HL-60/S4 (cell line): Measurements from ENCODE around the gene CRKL.
"Not testable (repeated sequence)": the region's sequence is repeated elsewhere in the genome, so short reads cannot be mapped to it uniquely, and the experiment has no call there.

Source experiments
- in situ Hi-C: fragments of 300-500 bp; cut with MboI; formaldehyde crosslinking; loops from 2 replicates; pipeline ENCODE4 v1.14.3; 2022; ENCODE audit warnings: low sequenced_read_pairs

The CRKL gene

DNA sequence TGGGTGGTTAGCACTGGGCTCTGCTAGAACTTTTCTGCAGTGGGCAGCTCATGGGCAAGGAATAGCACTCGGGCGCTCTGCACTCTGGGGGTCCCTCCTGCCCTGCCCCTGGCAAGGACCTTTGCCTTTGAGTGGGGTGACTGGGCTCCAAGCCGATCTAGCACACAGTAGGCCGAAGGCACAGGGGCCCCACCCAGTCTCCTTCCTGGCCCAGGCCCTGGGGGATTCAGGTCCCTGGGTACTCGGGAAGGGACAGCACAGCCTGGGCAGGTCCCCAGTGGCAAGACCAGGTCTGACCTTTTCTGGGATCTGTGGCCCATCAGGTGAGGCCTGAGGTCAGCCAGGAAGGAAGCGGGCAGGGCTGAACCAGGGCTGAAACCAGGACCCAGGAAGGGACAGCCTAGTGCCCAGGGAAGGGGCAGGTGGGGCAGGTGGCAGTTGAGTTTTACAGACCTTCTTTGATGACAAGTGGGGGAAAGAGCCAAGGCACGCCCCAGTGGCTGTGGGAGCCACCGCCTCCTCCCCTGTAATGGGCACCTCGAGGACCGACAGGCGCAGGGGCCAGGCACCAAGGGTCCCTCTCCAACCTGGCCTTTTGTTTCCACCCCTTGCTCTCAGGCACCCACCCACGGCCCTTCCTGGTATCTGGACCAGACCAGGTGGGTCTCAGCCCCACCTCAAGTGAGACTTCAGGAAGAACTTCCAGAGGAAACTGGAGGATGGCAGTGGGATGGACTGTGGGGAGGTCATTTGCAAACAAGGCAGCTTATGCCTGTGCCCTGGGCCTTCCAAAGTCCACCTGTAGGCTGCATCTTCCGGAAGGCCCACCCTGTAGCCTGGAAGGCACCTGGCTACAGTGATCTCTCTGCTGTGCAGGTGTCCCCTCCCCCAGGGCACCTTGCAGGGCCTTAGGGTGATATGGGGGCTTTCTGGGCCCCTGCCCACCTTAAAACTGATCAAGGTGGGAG, 49.0 kb downstream of the CRKL start:
- in situ Hi-C loops: no loop called here

DNA sequence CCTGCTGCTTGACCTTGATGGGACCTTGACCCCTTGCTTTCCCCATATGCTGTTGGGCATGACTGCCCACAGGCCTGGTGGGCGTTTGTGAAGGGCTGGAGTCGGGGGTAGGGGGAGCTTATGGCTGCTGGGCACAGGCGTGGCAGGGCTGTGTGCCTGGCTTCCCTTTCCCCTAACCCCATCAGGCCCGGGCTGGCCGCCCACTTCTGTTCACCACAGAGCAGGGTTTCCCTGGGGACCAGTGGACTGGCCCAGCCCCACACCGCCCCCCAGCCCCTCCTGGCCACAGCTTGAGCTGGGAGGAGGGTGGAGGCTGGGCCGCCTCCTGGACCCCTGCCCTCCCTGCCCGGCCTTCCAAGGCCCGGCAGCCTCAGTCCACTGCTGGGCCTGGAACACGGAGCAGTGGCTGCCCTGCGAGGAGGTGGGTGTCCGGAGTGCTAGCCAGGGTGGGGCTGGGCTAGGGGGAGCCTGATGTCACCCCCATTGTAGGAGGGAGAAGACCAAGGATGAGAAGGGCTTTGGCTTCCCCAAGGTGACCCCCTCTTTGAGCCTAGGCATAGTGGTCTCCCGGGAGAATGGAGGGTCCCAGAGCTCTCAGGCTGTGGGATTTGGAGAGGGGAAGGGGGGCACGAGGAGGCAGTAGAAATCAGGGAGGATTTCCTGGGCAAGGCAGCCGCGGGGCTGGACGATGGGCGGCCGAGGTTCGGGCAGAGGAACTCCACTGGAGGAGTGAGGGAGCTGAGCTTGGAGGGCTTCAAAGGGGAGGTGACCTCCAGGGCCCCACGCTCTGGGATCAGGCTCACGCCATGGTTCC, 49.9 kb downstream of the CRKL start, which contains the start of gene AIFM3:
AIFM3 (plus strand) TSS at position 373 of the 814 bp plus-strand sequence. CDS start 690 bp downstream, outside the sequence.
- in situ Hi-C loops: no loop called here

DNA sequence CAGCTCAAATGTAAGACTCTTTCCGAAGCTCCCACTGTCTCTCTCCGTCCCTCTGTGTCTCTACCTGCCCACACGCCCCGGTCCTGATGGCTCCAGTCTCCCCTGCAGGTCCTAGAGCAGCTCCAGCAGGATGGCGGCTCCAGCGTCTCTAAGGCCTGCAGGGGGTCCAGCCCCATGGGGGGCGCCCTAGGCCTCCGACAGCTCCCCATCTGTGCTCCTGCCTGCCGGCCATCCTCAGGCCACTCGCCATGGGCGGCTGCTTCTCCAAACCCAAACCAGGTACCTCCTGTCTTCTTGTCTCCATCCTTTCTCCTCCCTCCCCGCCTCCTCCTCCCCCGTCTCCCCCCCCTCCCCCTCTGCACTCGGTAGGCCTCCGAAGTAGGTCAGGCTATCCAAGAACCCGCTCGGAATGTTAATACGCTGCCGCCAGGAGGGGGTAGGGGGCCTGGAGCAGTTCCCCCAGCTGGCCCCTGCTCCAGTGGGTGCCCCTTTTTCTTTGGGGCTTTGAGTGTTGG, 50.5 kb downstream of the CRKL start:
- in situ Hi-C loops: no loop called here

DNA sequence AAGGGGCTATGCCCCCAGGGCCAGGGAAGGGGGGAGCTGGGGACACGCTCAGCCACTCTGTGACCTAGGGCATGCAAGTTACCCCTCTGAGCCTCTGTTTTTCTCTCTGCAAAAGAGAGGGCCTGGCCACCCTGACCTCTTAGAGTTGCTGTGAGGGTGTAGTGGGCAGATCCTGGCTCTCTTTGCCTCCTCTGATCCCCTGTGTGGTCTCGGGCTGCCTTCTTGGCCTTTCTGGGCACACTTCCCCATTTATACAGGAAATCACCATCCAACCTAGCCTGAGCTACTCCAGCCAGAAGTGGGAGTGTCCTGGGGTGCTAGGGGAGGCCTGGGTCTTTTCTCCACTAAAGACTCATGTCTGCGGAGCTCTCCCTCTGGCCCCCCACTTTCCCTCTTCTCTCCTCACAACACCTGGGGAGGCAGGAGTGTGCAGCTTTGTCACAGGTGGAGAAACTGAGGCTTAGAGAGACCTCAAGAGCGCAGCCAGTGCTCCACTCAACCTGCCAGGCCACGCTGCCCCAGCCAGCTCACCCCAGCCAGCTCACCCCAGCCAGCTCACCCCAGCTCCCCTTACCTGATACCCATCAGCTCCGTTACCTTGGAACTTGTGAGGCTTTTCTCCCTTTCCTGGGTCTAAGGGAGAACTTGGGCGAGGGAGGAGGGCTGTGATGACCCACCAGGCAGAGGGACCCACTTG, 51.2 kb downstream of the CRKL start:
- in situ Hi-C loops: no loop called here

DNA sequence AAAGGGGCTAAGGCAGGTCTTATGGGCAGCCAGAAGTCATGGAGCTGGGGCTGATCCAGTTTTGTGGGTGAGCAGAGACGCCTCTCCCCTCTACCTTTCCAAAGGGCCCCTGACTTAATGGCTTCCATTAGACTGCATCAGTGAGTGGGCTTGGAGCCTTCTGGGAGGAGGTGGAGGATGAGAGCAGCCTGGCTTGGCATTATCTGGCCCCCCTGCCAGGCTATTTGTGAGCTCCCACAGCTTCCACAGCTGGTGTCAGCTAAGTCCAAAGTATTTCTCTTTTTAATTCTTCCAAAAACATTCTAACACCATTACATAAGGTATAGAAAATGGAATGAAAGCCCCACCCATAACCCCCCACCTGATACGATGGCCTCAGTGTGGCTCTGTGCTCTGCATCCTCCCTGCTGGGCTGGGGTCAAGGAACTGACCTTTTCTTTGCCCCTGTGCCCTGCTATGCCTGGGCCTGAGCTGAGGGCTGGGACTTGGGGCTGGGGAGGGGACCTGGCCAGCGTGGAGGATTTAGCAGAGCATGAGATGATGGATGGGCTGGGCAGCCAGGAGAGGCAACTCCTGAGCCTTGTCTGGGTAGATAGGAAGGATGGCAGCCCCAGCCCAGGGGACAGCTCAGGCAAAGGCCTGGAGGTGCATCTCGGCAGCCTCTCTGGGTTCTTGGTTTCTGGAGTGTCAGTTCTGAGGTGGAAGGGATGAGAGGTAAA, 53.9 kb downstream of the CRKL start:
- in situ Hi-C loops: no loop called here

DNA sequence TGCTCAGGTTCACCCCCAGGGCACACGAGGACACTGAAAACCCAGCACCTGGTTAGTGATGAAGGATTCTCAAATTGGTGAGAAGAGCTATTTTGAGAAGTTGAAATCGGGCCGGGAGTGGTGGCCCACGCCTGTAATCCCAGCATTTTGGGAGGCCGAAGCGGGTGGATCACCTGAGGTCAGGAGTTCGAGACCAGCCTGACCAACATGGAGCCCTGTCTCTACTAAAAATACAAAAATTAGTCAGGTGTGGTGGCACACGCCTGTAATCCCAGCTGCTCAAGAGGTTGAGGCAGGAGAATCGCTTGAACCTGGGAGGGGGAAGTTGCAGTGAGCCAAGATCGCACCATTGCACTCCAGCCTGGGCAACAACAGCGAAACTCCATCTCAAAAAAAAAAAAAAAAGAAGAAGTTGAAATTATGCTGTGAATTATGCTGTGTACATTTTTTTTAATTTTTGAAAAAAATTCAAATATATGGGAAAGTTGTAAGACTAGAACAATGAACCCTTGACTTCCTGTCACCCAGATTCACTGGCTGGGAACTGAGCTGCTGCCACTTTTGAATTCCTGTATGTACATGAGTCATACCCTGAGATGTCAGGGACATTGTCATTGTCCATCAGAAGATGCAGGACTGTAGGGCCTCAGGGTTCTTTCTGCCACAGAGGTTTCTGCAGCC, 54.9 kb downstream of the CRKL start:
- in situ Hi-C loops: not testable (repeated sequence)

DNA sequence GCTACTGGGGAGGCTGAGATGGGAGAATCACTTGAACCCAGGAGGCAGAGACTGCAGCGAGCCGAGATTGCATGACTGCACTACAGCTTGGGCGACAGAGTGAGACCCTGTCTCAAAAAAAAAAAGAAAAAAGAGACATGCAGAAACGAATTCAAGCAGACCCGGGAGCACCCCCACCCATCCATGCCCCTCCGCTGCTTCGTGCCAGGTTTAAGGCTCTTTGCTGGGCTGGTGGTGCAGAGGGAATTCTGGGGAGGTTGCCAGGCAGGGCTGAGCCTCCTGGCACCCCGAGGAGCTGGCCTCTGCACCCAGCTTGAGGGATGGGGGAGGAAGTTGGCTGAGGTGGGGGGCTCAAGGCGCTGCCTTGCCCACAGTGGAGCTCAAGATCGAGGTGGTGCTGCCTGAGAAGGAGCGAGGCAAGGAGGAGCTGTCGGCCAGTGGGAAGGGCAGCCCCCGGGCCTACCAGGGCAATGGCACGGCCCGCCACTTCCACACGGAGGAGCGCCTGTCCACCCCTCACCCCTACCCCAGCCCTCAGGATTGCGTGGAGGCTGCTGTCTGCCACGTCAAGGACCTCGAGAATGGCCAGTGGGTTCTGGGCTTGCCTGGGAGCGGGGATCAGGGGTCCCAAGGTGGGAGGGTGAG, 55.8 kb downstream of the CRKL start:
- in situ Hi-C loops: no loop called here

DNA sequence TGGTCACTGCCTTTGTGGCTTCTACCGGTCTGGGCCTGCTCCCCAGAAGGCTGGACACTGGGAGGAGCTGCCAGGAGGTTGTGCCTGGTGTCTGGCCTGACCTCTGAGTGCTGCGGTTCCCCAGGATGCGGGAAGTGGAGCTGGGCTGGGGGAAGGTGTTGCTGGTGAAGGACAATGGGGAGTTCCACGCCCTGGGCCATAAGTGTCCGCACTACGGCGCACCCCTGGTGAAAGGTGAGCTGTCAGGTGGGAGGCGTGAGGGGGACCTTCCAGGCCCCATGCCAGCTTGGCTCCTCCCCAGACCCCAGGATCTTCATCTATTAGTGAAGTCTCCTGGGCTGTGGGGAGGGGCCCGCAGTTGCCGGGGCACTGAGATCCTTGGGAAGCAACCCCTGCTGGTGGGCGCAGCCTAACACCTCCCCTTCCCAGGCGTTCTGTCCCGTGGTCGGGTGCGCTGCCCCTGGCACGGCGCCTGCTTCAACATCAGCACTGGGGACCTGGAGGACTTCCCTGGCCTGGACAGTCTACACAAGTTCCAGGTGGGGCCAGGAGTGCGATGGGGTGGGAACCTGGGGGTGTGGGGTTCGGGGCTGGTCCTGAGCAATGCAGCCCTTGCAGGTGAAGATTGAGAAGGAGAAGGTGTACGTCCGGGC, 56.6 kb downstream of the CRKL start:
- in situ Hi-C loops: no loop called here

DNA sequence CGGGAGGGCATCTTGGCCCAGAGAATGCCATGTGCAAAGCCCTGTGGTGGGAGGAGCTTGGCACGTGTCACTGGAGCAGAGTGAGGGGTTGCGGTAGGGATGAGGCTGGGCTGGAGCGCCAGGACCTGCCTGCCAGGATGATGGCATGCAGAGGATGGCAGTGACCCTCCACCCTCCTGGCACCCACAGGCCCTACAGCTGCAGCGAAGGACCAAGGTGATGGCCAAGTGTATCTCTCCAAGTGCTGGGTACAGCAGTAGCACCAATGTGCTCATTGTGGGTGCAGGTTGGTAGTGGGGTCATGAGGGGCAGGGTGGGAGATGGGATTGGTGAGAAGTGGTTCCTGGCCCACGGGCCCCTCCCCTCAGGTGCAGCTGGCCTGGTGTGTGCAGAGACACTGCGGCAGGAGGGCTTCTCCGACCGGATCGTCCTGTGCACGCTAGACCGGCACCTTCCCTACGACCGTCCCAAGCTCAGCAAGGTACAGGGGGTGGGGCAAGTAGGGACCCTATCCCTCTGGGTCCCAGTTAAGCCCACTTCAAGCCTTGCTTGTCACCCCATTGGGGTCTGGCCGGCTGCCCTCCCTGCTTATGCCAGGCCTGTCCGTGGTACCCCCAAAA, 57.2 kb downstream of the CRKL start:
- in situ Hi-C loops: no loop called here

DNA sequence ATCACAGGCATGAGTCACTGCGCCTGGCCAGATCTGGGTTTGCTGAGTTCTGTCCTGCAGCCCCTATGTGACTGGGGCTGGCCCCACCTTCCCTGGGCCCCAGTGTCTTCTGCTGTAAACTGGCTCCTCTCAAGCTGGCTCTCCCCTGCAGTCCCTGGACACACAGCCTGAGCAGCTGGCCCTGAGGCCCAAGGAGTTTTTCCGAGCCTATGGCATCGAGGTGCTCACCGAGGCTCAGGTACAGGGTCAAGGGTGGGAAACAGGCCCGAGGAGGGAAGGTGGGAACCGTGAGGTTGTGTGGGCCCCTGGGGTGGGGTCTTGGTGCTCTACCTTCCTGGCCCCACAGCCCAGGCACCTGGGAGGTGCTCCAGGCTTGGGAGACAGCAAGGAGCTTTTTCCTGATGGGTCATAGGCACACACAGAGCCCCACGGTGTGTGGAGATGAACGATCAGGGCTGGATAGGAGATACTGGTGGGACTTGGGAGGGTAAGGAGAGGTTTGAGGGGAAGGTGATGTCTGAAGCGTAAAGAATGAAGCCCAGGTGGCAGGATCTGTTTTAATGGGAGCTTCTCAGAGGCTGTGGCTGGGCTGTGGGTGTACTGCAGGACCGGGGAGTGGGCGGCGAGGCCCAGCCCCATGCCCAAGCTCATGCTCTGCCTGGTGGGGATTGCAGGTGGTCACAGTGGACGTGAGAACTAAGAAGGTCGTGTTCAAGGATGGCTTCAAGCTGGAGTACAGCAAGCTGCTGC, 58.5 kb downstream of the CRKL start:
- in situ Hi-C loops: no loop called here

DNA sequence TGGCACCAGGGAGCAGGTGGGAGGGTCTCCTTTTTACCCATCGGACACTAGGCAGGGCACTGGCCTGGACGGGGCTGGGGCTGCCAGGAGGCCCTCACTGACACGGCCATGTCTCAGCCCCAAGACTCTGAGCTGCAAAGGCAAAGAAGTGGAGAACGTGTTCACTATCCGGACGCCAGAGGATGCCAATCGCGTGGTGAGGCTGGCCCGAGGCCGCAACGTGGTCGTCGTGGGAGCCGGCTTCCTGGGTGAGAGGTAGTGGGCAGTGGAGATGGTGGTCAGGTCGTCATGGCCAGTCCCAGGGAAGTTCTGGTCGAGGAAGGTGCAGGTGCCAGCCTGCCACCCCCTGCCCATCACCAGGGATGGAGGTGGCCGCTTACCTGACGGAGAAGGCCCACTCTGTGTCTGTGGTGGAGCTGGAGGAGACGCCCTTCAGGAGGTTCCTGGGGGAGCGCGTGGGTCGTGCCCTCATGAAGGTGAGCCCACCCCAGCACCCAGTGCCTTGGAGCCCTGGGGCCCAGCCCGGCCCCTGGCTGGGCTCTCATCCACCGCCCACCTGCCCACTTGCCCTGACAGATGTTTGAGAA, 59.2 kb downstream of the CRKL start:
- in situ Hi-C loops: no loop called here

DNA sequence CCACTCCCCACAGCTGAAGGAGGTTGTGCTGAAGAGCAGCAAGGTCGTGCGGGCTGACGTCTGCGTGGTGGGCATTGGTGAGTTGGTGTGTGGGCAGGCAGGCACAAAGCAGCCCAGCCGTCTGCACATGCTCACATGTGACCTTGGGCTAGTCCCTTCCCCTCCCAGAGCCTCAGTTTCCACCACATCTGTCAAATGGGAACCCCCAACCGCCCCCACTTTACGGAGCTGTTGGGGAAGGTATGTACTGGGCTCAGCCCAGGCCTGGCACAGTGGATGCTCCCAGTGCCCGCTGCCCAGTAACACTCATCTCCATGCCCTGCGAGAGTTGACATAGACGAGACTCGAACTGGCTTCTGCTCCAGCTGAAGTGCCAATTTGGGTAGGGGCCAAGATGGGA, 59.8 kb downstream of the CRKL start:
- in situ Hi-C loops: no loop called here

DNA sequence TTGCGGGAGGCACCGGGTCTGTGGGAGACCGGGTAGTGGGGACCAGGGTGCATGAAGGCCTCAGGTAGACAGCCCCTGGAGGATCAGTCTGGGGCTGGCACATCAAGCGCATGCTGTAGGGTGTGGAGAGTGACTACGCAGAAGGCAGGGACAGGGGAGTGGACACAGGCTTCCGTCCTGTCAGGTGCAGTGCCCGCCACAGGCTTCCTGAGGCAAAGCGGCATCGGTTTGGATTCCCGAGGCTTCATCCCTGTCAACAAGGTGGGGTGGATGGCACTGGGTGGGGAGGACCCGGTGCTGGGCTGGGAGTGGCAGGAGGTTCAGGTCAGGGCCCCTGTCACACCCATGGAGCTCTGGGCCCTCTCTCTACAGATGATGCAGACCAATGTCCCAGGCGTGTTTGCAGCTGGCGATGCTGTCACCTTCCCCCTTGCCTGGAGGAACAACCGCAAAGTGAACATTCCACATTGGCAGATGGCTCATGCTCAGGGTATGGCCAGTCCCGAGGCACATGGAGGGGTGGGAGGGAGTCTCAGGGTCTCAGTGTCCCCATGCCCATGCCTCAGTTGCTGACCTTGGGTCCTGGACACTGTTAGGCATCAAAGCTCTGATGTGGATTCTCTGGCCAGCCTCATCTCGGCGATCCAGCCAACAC, 60.4 kb downstream of the CRKL start:
- in situ Hi-C loops: no loop called here

DNA sequence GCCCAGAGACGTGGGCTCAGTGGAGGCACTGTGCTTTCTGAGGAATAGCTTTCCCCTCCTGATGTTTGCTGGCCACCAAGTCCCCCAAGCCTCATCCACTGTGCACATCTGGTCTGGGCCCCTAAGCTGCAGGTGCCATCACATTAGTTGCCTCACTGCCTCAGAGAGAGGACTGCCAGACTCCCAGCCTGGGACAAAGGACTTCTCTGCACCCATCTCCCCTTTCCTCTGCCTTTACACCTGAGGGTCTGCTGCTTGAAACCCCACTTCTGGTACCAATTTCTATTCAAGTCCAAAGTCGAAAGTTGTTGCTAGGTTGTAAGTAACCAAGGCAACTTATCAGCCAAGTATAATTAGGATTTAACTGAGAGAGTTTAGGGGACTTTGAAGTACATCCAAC, 61.2 kb downstream of the CRKL start:
- in situ Hi-C loops: no loop called here

DNA sequence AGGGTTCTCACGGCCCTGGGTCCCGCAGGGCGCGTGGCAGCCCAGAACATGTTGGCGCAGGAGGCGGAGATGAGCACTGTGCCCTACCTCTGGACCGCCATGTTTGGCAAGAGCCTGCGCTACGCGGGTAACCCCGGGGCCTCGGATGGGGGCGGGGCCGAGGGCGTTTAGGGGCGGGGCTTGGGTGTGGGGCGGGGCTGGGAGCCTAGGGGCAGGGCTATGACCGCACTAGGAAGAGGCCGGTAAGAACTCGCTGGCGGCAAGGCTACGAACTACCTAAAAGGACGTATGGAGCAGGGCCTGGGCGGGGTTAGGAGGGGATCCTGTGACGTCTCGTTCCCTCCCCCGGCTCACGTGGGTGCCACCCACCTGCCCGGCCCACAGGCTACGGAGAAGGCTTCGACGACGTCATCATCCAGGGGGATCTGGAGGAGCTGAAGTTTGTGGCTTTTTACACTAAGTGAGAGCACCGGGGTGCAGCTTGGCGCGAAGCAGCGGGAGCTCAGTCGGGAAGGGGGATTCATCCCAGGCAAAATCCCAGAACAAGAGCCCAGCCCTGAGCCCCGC, 62.1 kb downstream of the CRKL start:
- in situ Hi-C loops: no loop called here

DNA sequence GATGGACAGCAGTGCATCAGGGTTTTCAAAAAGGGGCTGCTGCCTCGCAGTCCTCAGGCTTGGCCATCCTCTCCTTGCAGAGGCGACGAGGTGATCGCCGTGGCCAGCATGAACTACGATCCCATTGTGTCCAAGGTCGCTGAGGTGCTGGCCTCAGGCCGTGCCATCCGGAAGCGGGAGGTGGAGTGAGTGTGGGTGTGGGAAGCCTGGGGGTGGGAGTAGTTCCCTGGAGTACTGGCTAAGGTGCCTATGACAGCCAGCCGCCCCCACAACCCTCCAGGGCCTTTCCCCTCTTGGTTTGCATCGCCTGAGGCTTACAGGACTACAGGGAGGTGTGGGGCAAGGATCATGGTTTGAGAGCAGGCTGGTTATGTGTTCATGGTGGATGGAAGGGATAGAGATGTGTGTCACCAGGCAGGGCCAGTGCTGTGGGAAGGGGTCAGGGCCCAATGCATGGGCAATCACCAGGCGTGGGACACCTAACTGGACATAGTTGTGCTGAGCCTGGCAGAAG, 62.8 kb downstream of the CRKL start:
- in situ Hi-C loops: no loop called here
